Glutamatergic neuron (in vitro differentiated cells): ENCODE results near the gene SCGB2B2. TPM values are rescaled to one million over a fixed set of nuclear protein-coding genes. Genes with fewer than 3 reads are reported as not detected.

ENCODE experiments used
- DNase-seq: peaks from one replicate; pipeline ENCODE4 v3.0.0; 2022
- H3K27ac Mint-ChIP-seq: one replicate; pipeline ENCODE4 v1.8.0; 2020; ENCODE audit warnings: mild to moderate bottlenecking, mixed read lengths, inconsistent platforms; ENCODE audit not compliant: unreplicated experiment
- H3K27me3 Mint-ChIP-seq: one replicate; pipeline ENCODE4 v1.8.0; 2020; ENCODE audit warnings: mild to moderate bottlenecking, moderate library complexity, mixed read lengths, inconsistent platforms; ENCODE audit not compliant: unreplicated experiment
- H3K36me3 Mint-ChIP-seq: one replicate; pipeline ENCODE4 v1.8.0; 2020; ENCODE audit warnings: mild to moderate bottlenecking, mixed read lengths, inconsistent platforms; ENCODE audit not compliant: unreplicated experiment
- H3K4me1 Mint-ChIP-seq: one replicate; pipeline ENCODE4 v1.8.0; 2020; ENCODE audit warnings: mild to moderate bottlenecking, low read depth, mixed read lengths, inconsistent platforms; ENCODE audit not compliant: unreplicated experiment
- H3K4me3 Mint-ChIP-seq: one replicate; pipeline ENCODE4 v1.8.0; 2020; ENCODE audit warnings: mild to moderate bottlenecking, mixed read lengths, inconsistent platforms; ENCODE audit not compliant: unreplicated experiment
- H3K9me3 Mint-ChIP-seq: one replicate; pipeline ENCODE4 v1.8.0; 2020; ENCODE audit warnings: mild to moderate bottlenecking, moderate library complexity, mixed read lengths, inconsistent platforms; ENCODE audit not compliant: unreplicated experiment
- total RNA-seq: library from RNA; stranded (reverse); fragmentation: NEBNext Ultra II Directional; extraction: Animal tissue kit (Norgen Biotek cat#: 25700); gene quantifications from one replicate; pipeline ENCODE4 v1.2.1, GENCODE V29; 2021; ENCODE audit not compliant: unreplicated experiment
- TF ChIP-seq, protein P1 (sequence below): fragments of 200-600 bp; sonication (generic); IDR thresholded peaks from one replicate; pipeline ENCODE4 v1.5.0; 2021; ENCODE audit not compliant: partially characterized antibody, unreplicated experiment

SCGB2B2 gene
- total RNA-seq, 1 donor from 2014 or later = 1.2 TPM

DNA sequence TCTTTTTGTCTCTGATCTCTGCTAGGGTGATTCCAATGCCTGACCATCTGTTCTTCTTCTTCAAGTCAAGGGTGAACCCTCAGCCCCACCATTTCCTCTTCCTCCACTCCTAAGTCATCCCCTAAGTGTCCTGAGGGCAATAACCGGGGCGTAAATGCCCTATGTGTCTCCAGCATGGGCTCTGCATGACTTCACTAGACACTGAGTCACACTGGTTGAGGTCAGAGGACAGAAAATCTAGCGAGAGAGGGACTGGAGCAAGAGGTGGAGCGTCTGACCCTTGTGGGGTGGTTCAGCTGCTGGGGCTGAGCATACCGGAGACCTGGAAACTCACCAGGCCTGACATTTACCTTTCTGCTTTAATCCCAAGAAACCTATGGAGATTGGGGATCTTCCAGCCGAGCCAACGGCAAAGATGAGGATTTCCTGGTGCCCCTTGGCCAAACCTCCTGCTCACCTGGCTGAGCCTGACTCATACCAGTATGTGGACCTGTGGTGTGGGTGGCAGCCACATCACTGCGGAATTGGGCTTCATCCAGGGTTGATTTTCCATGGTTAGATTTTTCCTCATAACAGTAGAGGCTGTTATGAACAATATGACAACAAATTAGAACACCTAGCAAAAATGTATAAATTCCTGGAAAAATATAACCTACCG lies 26.9 kb downstream of the SCGB2B2 start:
- no peak overlapping the region for H3K4me3 Mint-ChIP-seq
- no peaks in the 10 kb centered on the region for H3K36me3 Mint-ChIP-seq
- H3K9me3 Mint-ChIP-seq = no peaks in the 10 kb centered on the region
- peaks cover 3% of the 10 kb centered on the region for H3K27me3 Mint-ChIP-seq
- no peak overlapping the region for H3K27ac Mint-ChIP-seq
- peaks cover 8% of the 10 kb centered on the region for H3K4me1 Mint-ChIP-seq
- TF ChIP-seq, protein P1, sequence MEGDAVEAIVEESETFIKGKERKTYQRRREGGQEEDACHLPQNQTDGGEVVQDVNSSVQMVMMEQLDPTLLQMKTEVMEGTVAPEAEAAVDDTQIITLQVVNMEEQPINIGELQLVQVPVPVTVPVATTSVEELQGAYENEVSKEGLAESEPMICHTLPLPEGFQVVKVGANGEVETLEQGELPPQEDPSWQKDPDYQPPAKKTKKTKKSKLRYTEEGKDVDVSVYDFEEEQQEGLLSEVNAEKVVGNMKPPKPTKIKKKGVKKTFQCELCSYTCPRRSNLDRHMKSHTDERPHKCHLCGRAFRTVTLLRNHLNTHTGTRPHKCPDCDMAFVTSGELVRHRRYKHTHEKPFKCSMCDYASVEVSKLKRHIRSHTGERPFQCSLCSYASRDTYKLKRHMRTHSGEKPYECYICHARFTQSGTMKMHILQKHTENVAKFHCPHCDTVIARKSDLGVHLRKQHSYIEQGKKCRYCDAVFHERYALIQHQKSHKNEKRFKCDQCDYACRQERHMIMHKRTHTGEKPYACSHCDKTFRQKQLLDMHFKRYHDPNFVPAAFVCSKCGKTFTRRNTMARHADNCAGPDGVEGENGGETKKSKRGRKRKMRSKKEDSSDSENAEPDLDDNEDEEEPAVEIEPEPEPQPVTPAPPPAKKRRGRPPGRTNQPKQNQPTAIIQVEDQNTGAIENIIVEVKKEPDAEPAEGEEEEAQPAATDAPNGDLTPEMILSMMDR = no peak
- DNase-seq = no peak

DNA sequence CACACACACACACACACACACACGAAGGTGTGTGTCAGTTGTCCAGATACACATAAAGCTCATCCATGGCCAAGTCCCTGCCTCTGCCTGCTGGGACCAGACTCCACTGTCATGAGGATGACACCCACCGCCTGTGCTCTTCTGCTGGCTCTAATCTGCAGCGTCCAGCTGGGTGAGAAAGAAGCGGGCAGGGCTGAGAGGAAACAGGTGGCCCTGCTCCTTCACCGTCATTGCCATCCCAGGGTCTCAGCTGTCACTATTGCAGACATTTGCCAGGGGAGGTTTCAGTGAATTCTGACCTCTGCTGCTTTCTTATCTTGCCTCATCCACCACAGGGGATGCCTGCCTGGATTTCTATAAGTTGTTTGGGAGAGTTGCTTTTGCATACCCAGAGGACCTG lies 31.4 kb downstream of the SCGB2B2 start:
- H3K27ac Mint-ChIP-seq = peak overlapping the region; percentile 64
- H3K4me1 Mint-ChIP-seq = peaks cover 11% of the 10 kb centered on the region
- TF ChIP-seq, protein P1 = no peak
- peaks cover 4% of the 10 kb centered on the region for H3K27me3 Mint-ChIP-seq
- DNase-seq = no peak
- H3K4me3 Mint-ChIP-seq = no peak overlapping the region
- H3K9me3 Mint-ChIP-seq = no peaks in the 10 kb centered on the region
- H3K36me3 Mint-ChIP-seq = no peaks in the 10 kb centered on the region

DNA sequence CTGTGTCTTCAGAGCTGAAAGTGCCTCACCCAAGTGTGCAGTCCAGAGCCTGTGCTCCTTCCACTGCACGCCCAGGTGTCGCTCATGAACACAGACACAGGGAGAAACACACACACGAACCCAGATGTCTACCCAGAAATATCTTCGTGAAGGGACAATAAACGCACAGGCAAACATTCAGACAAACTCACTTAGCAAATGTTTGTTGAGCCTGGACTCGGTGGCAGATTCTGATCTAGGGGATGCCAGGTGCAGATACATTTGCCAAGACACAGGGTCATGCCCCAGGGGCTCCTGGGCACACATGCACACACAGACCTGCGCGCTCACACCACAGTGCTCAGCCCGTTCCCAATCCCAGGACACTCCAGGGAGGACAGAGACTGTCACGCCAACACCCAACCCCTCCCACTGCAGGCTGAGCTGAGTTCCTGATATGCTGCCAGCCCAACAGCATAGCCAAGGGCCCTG lies 31.9 kb downstream of the SCGB2B2 start:
- Mint-ChIP-seq H3K4me1 (peaks cover 11% of the 10 kb centered on the region), H3K9me3 (no peaks in the 10 kb centered on the region), H3K4me3 (peak overlapping the region; percentile 35), H3K27me3 (peaks cover 4% of the 10 kb centered on the region), H3K27ac (no peak overlapping the region), H3K36me3 (no peaks in the 10 kb centered on the region)
- TF ChIP-seq, protein P1 = no peak
- DNase-seq = no peak

DNA sequence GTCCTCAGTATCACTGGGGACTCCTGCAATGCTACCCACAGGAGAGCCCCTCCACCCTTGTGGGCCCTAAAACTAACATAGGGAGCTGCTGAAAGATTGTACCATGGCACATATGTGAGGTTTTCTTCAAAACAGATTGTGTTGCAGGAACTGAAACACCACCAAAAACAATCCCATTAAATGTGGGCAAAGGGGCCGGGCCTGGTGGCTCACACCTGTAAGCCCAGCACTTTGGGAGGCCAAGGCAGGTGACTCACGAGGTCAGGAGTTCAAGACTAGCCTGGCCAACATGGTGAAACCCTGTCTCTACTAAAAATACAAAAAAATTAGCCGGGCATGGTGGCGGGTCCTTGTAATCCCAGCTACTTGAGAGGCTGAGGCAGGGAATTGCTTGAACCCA lies 34.7 kb downstream of the SCGB2B2 start:
- H3K9me3 Mint-ChIP-seq = no peaks in the 10 kb centered on the region

DNA sequence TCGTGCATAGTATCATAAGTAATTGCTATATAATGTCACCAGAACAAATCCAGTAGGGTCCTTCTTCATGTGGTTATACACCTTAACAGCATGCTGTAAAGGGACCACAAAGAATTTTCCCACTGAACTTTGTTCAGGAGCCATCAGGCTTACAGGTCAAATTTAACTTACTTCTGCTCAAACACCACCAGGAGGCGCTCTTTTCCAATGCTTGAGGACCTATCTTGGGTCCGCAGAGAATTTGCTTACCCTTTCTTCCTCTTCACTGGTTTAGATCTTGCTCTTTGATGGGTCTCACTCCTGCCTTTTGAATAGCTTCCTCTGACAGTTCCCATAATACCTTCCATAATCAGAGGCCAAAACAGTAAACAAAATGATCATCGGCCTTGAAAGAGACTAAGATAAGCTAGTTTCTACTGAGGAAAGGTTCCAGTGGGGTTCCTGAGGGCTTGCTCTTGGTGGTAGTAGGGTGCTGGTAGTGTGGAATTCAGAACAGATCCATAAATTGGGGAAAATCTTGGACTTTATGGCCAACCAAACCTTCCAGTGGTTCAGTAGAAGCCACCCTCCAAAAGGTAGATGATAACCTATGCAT lies 37.4 kb downstream of the SCGB2B2 start:
- Mint-ChIP-seq H3K27me3 (peaks cover 1% of the 10 kb centered on the region), H3K36me3 (no peaks in the 10 kb centered on the region), H3K4me3 (no peak overlapping the region), H3K27ac (no peak overlapping the region), H3K4me1 (no peaks in the 10 kb centered on the region), H3K9me3 (peaks cover 3% of the 10 kb centered on the region)
- TF ChIP-seq, protein P1 = peak; percentile 89
- DNase-seq = peak; percentile 41

More for the DNA sequence above, 34.7 kb downstream of the SCGB2B2 start:
- H3K27ac Mint-ChIP-seq = no peak overlapping the region
- peaks cover 11% of the 10 kb centered on the region for H3K4me1 Mint-ChIP-seq
- H3K4me3 Mint-ChIP-seq = no peak overlapping the region
- H3K36me3 Mint-ChIP-seq = no peaks in the 10 kb centered on the region
- DNase-seq = no peak
- TF ChIP-seq, protein P1 = no peak
- H3K27me3 Mint-ChIP-seq = peaks cover 3% of the 10 kb centered on the region
